GM23338 (cell line): Measurements from ENCODE around the gene COL21A1. TPM values are rescaled to one million over a fixed set of nuclear protein-coding genes. Genes with fewer than 3 reads are reported as not detected.

Experiments
- ATAC-seq: fragments of 200-7000 bp; cut with Tn5 transposase; 3 replicates; pipeline ENCODE4 v1.9.1; 2020
- DNase-seq: peaks from one replicate; pipeline ENCODE4 v3.0.0-alpha.2; 2015; ENCODE audit warnings: low spot score
- H2AFZ ChIP-seq: fragments of 200-600 bp; sonication (generic); 2 replicates; pipeline ENCODE4 v1.8.0; 2016; ENCODE audit warnings: antibody characterized with exemption, mild to moderate bottlenecking, moderate library complexity
- H3F3A ChIP-seq: fragments of 200-600 bp; sonication (generic); replicated peaks from 2 replicates; pipeline ENCODE4 v1.8.0; 2017; ENCODE audit warnings: antibody characterized with exemption, mixed run types, low read depth
- H3K27ac ChIP-seq: fragments of 200-600 bp; sonication (generic); 2 replicates; pipeline ENCODE4 v1.6.1; 2016; ENCODE audit warnings: low read depth
- H3K27me3 ChIP-seq: fragments of 200-600 bp; sonication (generic); 2 replicates; pipeline ENCODE4 v1.8.0; 2016; ENCODE audit warnings: mild to moderate bottlenecking, mixed run types, moderate library complexity; ENCODE audit not compliant: insufficient read depth
- H3K36me3 ChIP-seq: fragments of 200-600 bp; sonication (generic); 2 replicates; pipeline ENCODE4 v1.8.0; 2016; ENCODE audit warnings: mild to moderate bottlenecking; ENCODE audit not compliant: insufficient read depth
- H3K4me1 ChIP-seq: fragments of 200-600 bp; sonication (generic); 2 replicates; pipeline ENCODE4 v1.8.0; 2016; ENCODE audit warnings: mild to moderate bottlenecking, moderate library complexity; ENCODE audit not compliant: insufficient read depth
- H3K4me2 ChIP-seq: fragments of 200-600 bp; sonication (generic); 2 replicates; pipeline ENCODE4 v1.7.1; 2017; ENCODE audit warnings: mixed run types
- H3K4me3 ChIP-seq: fragments of 200-600 bp; sonication (generic); 2 replicates; pipeline ENCODE4 v1.6.1; 2016; ENCODE audit warnings: mixed run types
- H3K79me2 ChIP-seq: fragments of 200-600 bp; sonication (generic); replicated peaks from 2 replicates; pipeline ENCODE4 v1.8.0; 2017; ENCODE audit warnings: mild to moderate bottlenecking; ENCODE audit not compliant: insufficient read depth
- H3K9me2 ChIP-seq: fragments of 200-600 bp; sonication (generic); 2 replicates; pipeline ENCODE4 v1.8.0; 2017; ENCODE audit not compliant: insufficient read depth
- H4K20me1 ChIP-seq: fragments of 200-600 bp; sonication (generic); replicated peaks from 2 replicates; pipeline ENCODE4 v1.8.0; 2017; ENCODE audit warnings: mild to moderate bottlenecking; ENCODE audit not compliant: insufficient read depth
- H3K27ac Mint-ChIP-seq: 2 replicates; pipeline ENCODE4 v1.8.0; 2020; ENCODE audit warnings: inconsistent platforms, mild to moderate bottlenecking, moderate library complexity, mixed read lengths
- H3K27me3 Mint-ChIP-seq: 3 replicates; pipeline ENCODE4 v1.8.0; 2022; ENCODE audit warnings: low read depth, mild to moderate bottlenecking, moderate library complexity, mixed read lengths, inconsistent platforms; ENCODE audit not compliant: insufficient read depth, poor library complexity
- H3K36me3 Mint-ChIP-seq: 3 replicates; pipeline ENCODE4 v1.8.0; 2021; ENCODE audit warnings: low read depth, mild to moderate bottlenecking, inconsistent platforms, moderate library complexity, mixed read lengths
- H3K4me1 Mint-ChIP-seq: 3 replicates; pipeline ENCODE4 v1.8.0; 2020; ENCODE audit warnings: mild to moderate bottlenecking, inconsistent platforms, mixed read lengths
- H3K4me3 Mint-ChIP-seq: 3 replicates; pipeline ENCODE4 v1.8.0; 2021; ENCODE audit warnings: moderate library complexity, mild to moderate bottlenecking, inconsistent platforms, mixed read lengths
- H3K9me3 Mint-ChIP-seq: 3 replicates; pipeline ENCODE4 v1.8.0; 2020; ENCODE audit warnings: moderate library complexity, mild to moderate bottlenecking, inconsistent platforms, mixed read lengths
- CREB1 ChIP-seq: fragments of 250-450 bp; sonication (Bioruptor Pico); IDR thresholded peaks from 2 replicates; pipeline ENCODE4 v1.5.0; 2020; ENCODE audit warnings: low read depth, mild to moderate bottlenecking, moderate library complexity
- EZH2 ChIP-seq: fragments of 200-600 bp; sonication (generic); IDR thresholded peaks from one replicate; pipeline ENCODE4 v1.8.0; 2017; ENCODE audit warnings: antibody characterized with exemption, mild to moderate bottlenecking, low read depth; ENCODE audit not compliant: unreplicated experiment
- EZH2phosphoT487 ChIP-seq: fragments of 200-600 bp; sonication (generic); IDR thresholded peaks from one replicate; pipeline ENCODE4 v1.8.1; 2018; ENCODE audit warnings: antibody characterized with exemption; ENCODE audit not compliant: unreplicated experiment
- JUNB ChIP-seq: IDR thresholded peaks from one replicate; pipeline ENCODE4 v1.6.1; 2016; ENCODE audit warnings: antibody characterized with exemption; ENCODE audit not compliant: unreplicated experiment
- NANOG ChIP-seq: IDR thresholded peaks from 2 replicates; pipeline ENCODE4 v1.6.1; 2016; ENCODE audit warnings: antibody characterized with exemption, borderline replicate concordance
- POLR2AphosphoS5 ChIP-seq: IDR thresholded peaks from 2 replicates; pipeline ENCODE4 v1.6.1; 2016; ENCODE audit warnings: antibody characterized with exemption, low read depth
- STAT1 ChIP-seq: IDR thresholded peaks from one replicate; pipeline ENCODE4 v1.6.1; 2016; ENCODE audit warnings: antibody characterized with exemption; ENCODE audit not compliant: unreplicated experiment
- ZNF114 ChIP-seq: fragments of 250-450 bp; sonication (Bioruptor Pico); IDR thresholded peaks from 2 replicates; pipeline ENCODE4 v1.5.0; 2020; ENCODE audit warnings: mild to moderate bottlenecking, moderate library complexity
- ZNF331 ChIP-seq: fragments of 250-450 bp; sonication (Bioruptor Pico); IDR thresholded peaks from 2 replicates; pipeline ENCODE4 v1.5.0; 2020; ENCODE audit warnings: low read depth, mild to moderate bottlenecking, moderate library complexity
- ZNF462 ChIP-seq: fragments of 250-450 bp; sonication (Bioruptor Pico); IDR thresholded peaks from 2 replicates; pipeline ENCODE4 v1.5.0; 2020; ENCODE audit warnings: mild to moderate bottlenecking, moderate library complexity
- polyA plus RNA-seq: library from polyadenylated mRNA; unstranded; fragments of >200 nt; fragmentation: Nextera tagmentation; extraction: Ambion mirVana; gene quantifications from 2 replicates; pipeline ENCODE4 v1.2.1, GENCODE V29; 2016
- total RNA-seq: library from RNA; depleted of rRNA; stranded (reverse); fragments of >200 nt; shearing (Covaris generic); gene quantifications from 2 replicates; pipeline ENCODE4 v1.2.3, GENCODE V29; 2014
- TF ChIP-seq, protein P1 (sequence below), 2 experiments: fragments of 200-600 bp in 1 of 2; sonication (generic) in 1 of 2; conservative IDR thresholded peaks; 2 replicates each; pipeline versions ENCODE4 v1.5.1 to v1.6.1; 2016 to 2017; ENCODE audit warnings: antibody characterized with exemption in 2 of 2, low read depth in 2 of 2, mild to moderate bottlenecking in 2 of 2, moderate library complexity in 1 of 2
- TF ChIP-seq, protein P2 (sequence below): IDR thresholded peaks from 2 replicates; pipeline ENCODE4 v1.6.1; 2016; ENCODE audit warnings: antibody characterized with exemption
- TF ChIP-seq, protein P3 (sequence below): IDR thresholded peaks from one replicate; pipeline ENCODE4 v1.6.1; 2018; ENCODE audit warnings: antibody characterized with exemption; ENCODE audit not compliant: unreplicated experiment

The COL21A1 gene
- total and polyA plus RNA-seq, 2 experiments from 2014 or later, result 5.0 to 6.2 TPM

DNA sequence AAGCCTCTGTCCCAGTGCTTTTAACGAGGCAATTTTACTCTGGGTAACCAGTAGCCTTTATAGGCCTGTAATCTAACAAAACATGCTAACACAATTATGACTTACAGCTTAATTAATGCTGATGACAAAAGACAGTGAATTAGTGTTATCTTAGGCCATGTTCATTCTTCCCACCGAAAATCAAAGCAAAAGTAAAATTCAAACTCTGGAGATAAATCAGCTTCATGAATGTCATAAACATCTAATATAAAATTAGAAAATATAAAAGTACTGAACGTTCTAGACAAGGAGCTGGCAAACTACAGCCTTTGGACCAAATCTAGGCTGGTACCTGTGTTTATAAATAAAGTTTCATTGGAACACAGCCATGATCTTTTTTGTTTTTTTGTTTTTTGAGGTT, 18.6 kb upstream of the COL21A1 start:
- peaks cover 19% of the 10 kb centered on the region for H3K9me3 Mint-ChIP-seq
- peaks cover 9% of the 10 kb centered on the region; the same call in 2 of the 3 replicates for H3K36me3 Mint-ChIP-seq
- no peak overlapping the region for H3K27ac ChIP-seq

More for the DNA sequence above, 18.6 kb upstream of the COL21A1 start:
- Histone ChIP-seq H3K27me3 (no peaks in the 10 kb centered on the region), H3K79me2 (no peaks in the 10 kb centered on the region), H3K36me3 (no peaks in the 10 kb centered on the region), H3K4me3 (no peak overlapping the region), H4K20me1 (no peaks in the 10 kb centered on the region), H3K9me2 (peaks cover 16% of the 10 kb centered on the region), H3K4me2 (no peak overlapping the region), H2AFZ (no peak overlapping the region), H3K4me1 (no peaks in the 10 kb centered on the region), H3F3A (no peaks in the 10 kb centered on the region)
- TF ChIP-seq EZH2 (no peak), EZH2phosphoT487 (no peak), STAT1 (no peak), NANOG (no peak), POLR2AphosphoS5 (no peak), ZNF114 (CRISPR knock-in tag) (no peak), CREB1 (no peak), JUNB (no peak), ZNF462 (no peak), ZNF331 (CRISPR knock-in tag) (no peak)
- TF ChIP-seq, protein P1, sequence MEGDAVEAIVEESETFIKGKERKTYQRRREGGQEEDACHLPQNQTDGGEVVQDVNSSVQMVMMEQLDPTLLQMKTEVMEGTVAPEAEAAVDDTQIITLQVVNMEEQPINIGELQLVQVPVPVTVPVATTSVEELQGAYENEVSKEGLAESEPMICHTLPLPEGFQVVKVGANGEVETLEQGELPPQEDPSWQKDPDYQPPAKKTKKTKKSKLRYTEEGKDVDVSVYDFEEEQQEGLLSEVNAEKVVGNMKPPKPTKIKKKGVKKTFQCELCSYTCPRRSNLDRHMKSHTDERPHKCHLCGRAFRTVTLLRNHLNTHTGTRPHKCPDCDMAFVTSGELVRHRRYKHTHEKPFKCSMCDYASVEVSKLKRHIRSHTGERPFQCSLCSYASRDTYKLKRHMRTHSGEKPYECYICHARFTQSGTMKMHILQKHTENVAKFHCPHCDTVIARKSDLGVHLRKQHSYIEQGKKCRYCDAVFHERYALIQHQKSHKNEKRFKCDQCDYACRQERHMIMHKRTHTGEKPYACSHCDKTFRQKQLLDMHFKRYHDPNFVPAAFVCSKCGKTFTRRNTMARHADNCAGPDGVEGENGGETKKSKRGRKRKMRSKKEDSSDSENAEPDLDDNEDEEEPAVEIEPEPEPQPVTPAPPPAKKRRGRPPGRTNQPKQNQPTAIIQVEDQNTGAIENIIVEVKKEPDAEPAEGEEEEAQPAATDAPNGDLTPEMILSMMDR (conservative IDR thresholded peaks at IDR 0.05; ENCODE audit: low read depth in 2 of 2), result no peak
- TF ChIP-seq, protein P2, sequence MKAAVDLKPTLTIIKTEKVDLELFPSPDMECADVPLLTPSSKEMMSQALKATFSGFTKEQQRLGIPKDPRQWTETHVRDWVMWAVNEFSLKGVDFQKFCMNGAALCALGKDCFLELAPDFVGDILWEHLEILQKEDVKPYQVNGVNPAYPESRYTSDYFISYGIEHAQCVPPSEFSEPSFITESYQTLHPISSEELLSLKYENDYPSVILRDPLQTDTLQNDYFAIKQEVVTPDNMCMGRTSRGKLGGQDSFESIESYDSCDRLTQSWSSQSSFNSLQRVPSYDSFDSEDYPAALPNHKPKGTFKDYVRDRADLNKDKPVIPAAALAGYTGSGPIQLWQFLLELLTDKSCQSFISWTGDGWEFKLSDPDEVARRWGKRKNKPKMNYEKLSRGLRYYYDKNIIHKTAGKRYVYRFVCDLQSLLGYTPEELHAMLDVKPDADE, result no peak
- TF ChIP-seq, protein P3, sequence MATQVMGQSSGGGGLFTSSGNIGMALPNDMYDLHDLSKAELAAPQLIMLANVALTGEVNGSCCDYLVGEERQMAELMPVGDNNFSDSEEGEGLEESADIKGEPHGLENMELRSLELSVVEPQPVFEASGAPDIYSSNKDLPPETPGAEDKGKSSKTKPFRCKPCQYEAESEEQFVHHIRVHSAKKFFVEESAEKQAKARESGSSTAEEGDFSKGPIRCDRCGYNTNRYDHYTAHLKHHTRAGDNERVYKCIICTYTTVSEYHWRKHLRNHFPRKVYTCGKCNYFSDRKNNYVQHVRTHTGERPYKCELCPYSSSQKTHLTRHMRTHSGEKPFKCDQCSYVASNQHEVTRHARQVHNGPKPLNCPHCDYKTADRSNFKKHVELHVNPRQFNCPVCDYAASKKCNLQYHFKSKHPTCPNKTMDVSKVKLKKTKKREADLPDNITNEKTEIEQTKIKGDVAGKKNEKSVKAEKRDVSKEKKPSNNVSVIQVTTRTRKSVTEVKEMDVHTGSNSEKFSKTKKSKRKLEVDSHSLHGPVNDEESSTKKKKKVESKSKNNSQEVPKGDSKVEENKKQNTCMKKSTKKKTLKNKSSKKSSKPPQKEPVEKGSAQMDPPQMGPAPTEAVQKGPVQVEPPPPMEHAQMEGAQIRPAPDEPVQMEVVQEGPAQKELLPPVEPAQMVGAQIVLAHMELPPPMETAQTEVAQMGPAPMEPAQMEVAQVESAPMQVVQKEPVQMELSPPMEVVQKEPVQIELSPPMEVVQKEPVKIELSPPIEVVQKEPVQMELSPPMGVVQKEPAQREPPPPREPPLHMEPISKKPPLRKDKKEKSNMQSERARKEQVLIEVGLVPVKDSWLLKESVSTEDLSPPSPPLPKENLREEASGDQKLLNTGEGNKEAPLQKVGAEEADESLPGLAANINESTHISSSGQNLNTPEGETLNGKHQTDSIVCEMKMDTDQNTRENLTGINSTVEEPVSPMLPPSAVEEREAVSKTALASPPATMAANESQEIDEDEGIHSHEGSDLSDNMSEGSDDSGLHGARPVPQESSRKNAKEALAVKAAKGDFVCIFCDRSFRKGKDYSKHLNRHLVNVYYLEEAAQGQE, result no peak
- Mint-ChIP-seq H3K27ac (no peak overlapping the region), H3K27me3 (peaks cover 4% of the 10 kb centered on the region), H3K4me3 (no peak overlapping the region), H3K4me1 (no peaks in the 10 kb centered on the region)
- no peak for DNase-seq
- no peak for ATAC-seq
